A549 (cell line): ENCODE data around the gene HPCAL1. TPM values are rescaled to one million over a fixed set of nuclear protein-coding genes. Genes with fewer than 3 reads are reported as not detected.

ENCODE experiments used
- ATAC-seq, 2 experiments: fragments of 200-7000 bp in 1 of 2; fragments of >200 bp in 1 of 2; cut with Nextera tagmentation in 1 of 2; cut with Tn5 transposase in 1 of 2; 3 replicates each; pipeline versions ENCODE4 v1.8.0 to v1.9.1; 2018 to 2020; ENCODE audit warnings: mild to moderate bottlenecking in 1 of 2, moderate library complexity in 1 of 2
- CTCF ChIA-PET: fragments of 300-600 bp; sonication (Branson Sonifier 250); formaldehyde crosslinking; extraction: SDS; loops from one replicate; lab custom pipeline; 2021; ENCODE audit warnings: antibody characterized with exemption, inconsistent platforms; lab: Yijun Ruan, JAX
- POLR2A ChIA-PET: fragments of 350-600 bp; formaldehyde crosslinking; extraction: SDS; loops from one replicate; lab custom pipeline; 2021; ENCODE audit warnings: antibody characterized with exemption, inconsistent platforms; lab: Yijun Ruan, JAX
- DNase-seq, 2 experiments: peaks; one replicate each; pipeline versions ENCODE4 v3.0.0 to v3.0.0-alpha.2; 2011 to 2016; ENCODE audit warnings: low read depth in 1 of 2, low spot score in 1 of 2
- FAIRE-seq: peaks from 2 replicates; lab custom pipeline; 2011; peaks lifted over from hg19 to GRCh38; lab: Jason Lieb, UNC
- H3K27ac ChIP-seq, 2 experiments: fragments of >200 bp; sonication (Bioruptor Twin); formaldehyde crosslinking; 3 replicates each; pipeline ENCODE4 v1.5.1; 2016 to 2017
- H3K4me1 ChIP-seq: fragments of >200 bp; sonication (Bioruptor Twin); formaldehyde crosslinking; 3 replicates; pipeline ENCODE4 v1.6.1; 2016
- H3K4me2 ChIP-seq: fragments of >200 bp; sonication (Bioruptor Twin); formaldehyde crosslinking; 3 replicates; pipeline ENCODE4 v1.6.1; 2016
- H3K4me3 ChIP-seq: fragments of >200 bp; sonication (Bioruptor Twin); formaldehyde crosslinking; 3 replicates; pipeline ENCODE4 v1.5.1; 2016
- H3K9me3 ChIP-seq: fragments of >200 bp; sonication (Bioruptor Twin); formaldehyde crosslinking; 3 replicates; pipeline ENCODE4 v1.6.1; 2016
- CHD2 ChIP-seq: fragments of 150-350 bp; IDR thresholded peaks from 2 replicates; pipeline ENCODE4 v1.6.1; 2014; ENCODE audit warnings: low read length; ENCODE audit not compliant: partially characterized antibody
- CHD4 ChIP-seq: fragments of 200-600 bp; sonication (generic); IDR thresholded peaks from 2 replicates; pipeline ENCODE4 v1.6.1; 2016; ENCODE audit warnings: antibody characterized with exemption, mild to moderate bottlenecking, borderline replicate concordance
- FOSB ChIP-seq: fragments of 250-450 bp; sonication (Bioruptor Pico); IDR thresholded peaks from 2 replicates; pipeline ENCODE4 v1.5.0; 2020; ENCODE audit warnings: mild to moderate bottlenecking, moderate library complexity
- GATA3 ChIP-seq: IDR thresholded peaks from 2 replicates; pipeline ENCODE4 v1.6.1; 2012; ENCODE audit warnings: borderline replicate concordance
- HES2 ChIP-seq: fragments of >200 bp; sonication (Bioruptor Twin); formaldehyde crosslinking; IDR thresholded peaks from 2 replicates; pipeline ENCODE4 v1.6.1; 2016
- HEYL ChIP-seq: fragments of 250-450 bp; sonication (Bioruptor Pico); IDR thresholded peaks from 2 replicates; pipeline ENCODE4 v1.8.0; 2021; ENCODE audit warnings: mild to moderate bottlenecking, moderate library complexity
- HOXA7 ChIP-seq: fragments of 250-450 bp; sonication (Bioruptor Pico); IDR thresholded peaks from 2 replicates; pipeline ENCODE4 v1.5.0; 2020; ENCODE audit warnings: mild to moderate bottlenecking, moderate library complexity
- HOXB13 ChIP-seq: fragments of 250-450 bp; sonication (Bioruptor Pico); IDR thresholded peaks from 2 replicates; pipeline ENCODE4 v1.5.0; 2020; ENCODE audit warnings: low read depth, mild to moderate bottlenecking, moderate library complexity
- JUN ChIP-seq, 2 experiments: fragments of >200 bp; sonication (Bioruptor Twin); formaldehyde crosslinking; IDR thresholded peaks; 2 replicates in 1 of 2; 3 replicates in 1 of 2; pipeline ENCODE4 v1.6.1; 2016 to 2017
- JUNB ChIP-seq: fragments of >200 bp; sonication (Bioruptor Twin); formaldehyde crosslinking; IDR thresholded peaks from 2 replicates; pipeline ENCODE4 v1.6.1; 2016
- MAFK ChIP-seq: fragments of 450-650 bp; IDR thresholded peaks from 2 replicates; pipeline ENCODE4 v1.6.1; 2014; ENCODE audit not compliant: partially characterized antibody
- MAZ ChIP-seq: fragments of 150-350 bp; IDR thresholded peaks from 2 replicates; pipeline ENCODE4 v1.6.1; 2014; ENCODE audit warnings: antibody characterized with exemption, low read depth, low read length, borderline replicate concordance
- MYC ChIP-seq: IDR thresholded peaks from 2 replicates; pipeline ENCODE4 v1.6.1; 2012; ENCODE audit warnings: mild to moderate bottlenecking, inconsistent platforms, low read length, improper control_type of control experiment, borderline replicate concordance
- NFE2L2 ChIP-seq: fragments of 150-350 bp; conservative IDR thresholded peaks from 2 replicates; pipeline ENCODE4 v1.6.1; 2014; ENCODE audit warnings: low read length
- PBX3 ChIP-seq: IDR thresholded peaks from 2 replicates; pipeline ENCODE4 v1.6.1; 2012
- PHF8 ChIP-seq: fragments of 200-600 bp; sonication (generic); IDR thresholded peaks from 2 replicates; pipeline ENCODE4 v1.6.1; 2016; ENCODE audit warnings: low read depth, mild to moderate bottlenecking, antibody characterized with exemption, moderate library complexity, borderline replicate concordance
- POLR2AphosphoS2 ChIP-seq: conservative IDR thresholded peaks from 2 replicates; pipeline ENCODE4 v1.6.1; 2012; ENCODE audit warnings: low read length, improper control_type of control experiment, inconsistent platforms
- RARB ChIP-seq: fragments of 250-450 bp; sonication (Bioruptor Pico); IDR thresholded peaks from 2 replicates; pipeline ENCODE4 v1.8.0; 2021; ENCODE audit warnings: mild to moderate bottlenecking, moderate library complexity
- RNF2 ChIP-seq: fragments of 200-600 bp; sonication (generic); IDR thresholded peaks from 2 replicates; pipeline ENCODE4 v1.6.1; 2016; ENCODE audit warnings: low read depth, mild to moderate bottlenecking, antibody characterized with exemption, moderate library complexity, borderline replicate concordance
- TFCP2L1 ChIP-seq: fragments of 250-450 bp; sonication (Bioruptor Pico); IDR thresholded peaks from 2 replicates; pipeline ENCODE4 v1.5.0; 2021; ENCODE audit warnings: mild to moderate bottlenecking
- TP53 ChIP-seq: fragments of 250-450 bp; sonication (Bioruptor Pico); IDR thresholded peaks from 2 replicates; pipeline ENCODE4 v1.5.0; 2021; ENCODE audit warnings: mild to moderate bottlenecking, moderate library complexity
- ZC3H11A ChIP-seq: fragments of 450-650 bp; IDR thresholded peaks from 2 replicates; pipeline ENCODE4 v1.6.1; 2014; ENCODE audit warnings: antibody characterized with exemption, mild to moderate bottlenecking
- ZNF302 ChIP-seq: fragments of 250-450 bp; sonication (Bioruptor Pico); IDR thresholded peaks from 2 replicates; pipeline ENCODE4 v1.9.0; 2021; ENCODE audit warnings: inconsistent platforms, mild to moderate bottlenecking, moderate library complexity
- WGBS: methylation state at CpG from one replicate; pipeline ENCODE4 v1.1.6; 2017; ENCODE audit errors: missing lambda C conversion rate; 5-methylcytosine and 5-hydroxymethylcytosine counted together
- polyA plus RNA-seq, 4 experiments: library from polyadenylated mRNA; depleted of rRNA in 3 of 4; stranded (reverse); fragments of >200 nt; fragmentation: RNase III in 1 of 4; extraction: RNeasy Plus Mini Kit Qiagen cat#74134 plus additional on column Dnase treatment in 1 of 4; gene quantifications; 2 replicates in 3 of 4; 3 replicates in 1 of 4; pipeline ENCODE4 v1.2.3, GENCODE V29; 2011 to 2017
- TF ChIP-seq, protein P1 (sequence below): IDR thresholded peaks from 2 replicates; pipeline ENCODE4 v1.6.1; 2012; ENCODE audit warnings: low read depth, borderline replicate concordance
- TF ChIP-seq, protein P2 (sequence below): fragments of 250-450 bp; sonication (Bioruptor Pico); IDR thresholded peaks from 2 replicates; pipeline ENCODE4 v1.5.0; 2020; ENCODE audit warnings: low read depth, mild to moderate bottlenecking, moderate library complexity
- TF ChIP-seq, protein P3 (sequence below): fragments of >200 bp; sonication (Bioruptor Twin); formaldehyde crosslinking; IDR thresholded peaks from 3 replicates; pipeline ENCODE4 v1.5.1; 2016
- TF ChIP-seq, protein P4 (sequence below): fragments of >200 bp; sonication (Bioruptor Twin); formaldehyde crosslinking; IDR thresholded peaks from 3 replicates; pipeline ENCODE4 v1.6.1; 2016
- TF ChIP-seq, protein P5 (sequence below): fragments of 450-650 bp; IDR thresholded peaks from 2 replicates; pipeline ENCODE4 v1.6.1; 2014; ENCODE audit warnings: antibody characterized with exemption

Gene HPCAL1
- polyA plus RNA-seq, 2 of the 4 experiments (the other 2 are of a cell fraction): 44.4 to 66.4 TPM

DNA sequence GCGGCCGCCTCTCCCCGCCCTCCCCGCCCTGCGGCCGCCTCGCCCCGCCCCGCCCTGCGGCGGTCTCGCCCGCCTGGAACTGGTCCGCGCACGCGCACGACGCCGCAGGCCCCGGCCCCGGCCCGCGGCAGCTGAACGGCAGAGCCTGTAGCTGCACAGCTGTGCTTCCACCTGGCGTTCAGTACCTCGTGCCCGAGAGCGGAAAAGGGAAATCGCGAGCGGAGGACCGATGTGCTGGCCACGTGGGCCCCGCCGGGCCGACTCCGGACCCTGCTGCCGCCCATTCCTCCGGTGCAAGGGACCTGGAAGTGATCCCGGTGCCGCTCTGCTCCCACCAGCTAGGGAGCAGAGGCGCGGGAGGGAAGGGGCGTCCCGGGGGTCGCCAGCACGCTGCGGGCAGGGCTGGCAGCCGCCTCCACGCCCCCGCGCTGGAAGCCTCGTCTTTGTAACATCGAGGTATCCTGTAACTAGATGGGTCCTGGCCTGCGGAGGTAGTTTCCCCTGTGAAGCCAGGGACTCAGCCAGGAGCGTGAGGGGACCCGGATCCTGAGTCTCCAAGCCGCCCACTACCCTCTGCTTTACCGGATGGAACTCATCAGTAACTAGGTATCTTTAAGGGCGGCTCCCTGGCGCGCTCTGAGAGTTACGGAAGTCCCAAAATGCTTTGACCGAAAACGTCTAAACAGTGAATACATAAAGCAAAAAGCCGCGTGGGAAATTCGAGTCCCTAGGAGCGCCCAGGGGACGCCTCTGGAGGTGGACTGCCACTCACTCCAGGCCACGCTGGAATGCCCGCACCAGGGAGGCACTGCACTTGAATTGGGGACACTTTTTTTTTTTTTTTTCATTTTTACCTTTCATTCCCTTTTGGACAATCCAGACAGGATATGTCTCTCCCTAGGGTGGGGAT lies 146.1 kb downstream of the HPCAL1 start:
- peak overlapping the region; percentile 78 for H3K4me3 ChIP-seq
- ChIA-PET POLR2A (interaction anchor here (0.6 to 3.0 kb wide), 14 partner anchors 10 to 606 kb away, joined by 3 to 24 read pairs (median 4); partner anchors contain the start of gene TAF1B), CTCF (interaction anchor here (0.6 to 6.7 kb wide), 19 partner anchors 10 to 376 kb away, joined by 3 to 74 read pairs (median 3); no protein-coding TSS in a partner anchor)
- WGBS: 48% methylated on average over 37 of the region's 73 CpGs
- peak overlapping the region; percentile 90 to 98 for H3K27ac ChIP-seq
- peaks cover 62% of the 10 kb centered on the region for H3K4me1 ChIP-seq
- DNase-seq: peak; percentile 90 to 92
- no peaks in the 10 kb centered on the region for H3K9me3 ChIP-seq
- peak overlapping the region; percentile 92 for H3K4me2 ChIP-seq
- no peak for FAIRE-seq
- ATAC-seq: peak; percentile 55 to 58
- TF ChIP-seq HES2 (no peak), PHF8 (peak; percentile 42; the same call in 1 of the 2 replicates), TFCP2L1 (CRISPR knock-in tag) (peak; percentile 93), HOXA7 (peak; percentile 49; the same call in 1 of the 2 replicates), FOSB (CRISPR knock-in tag) (no peak), CHD4 (no peak), TP53 (CRISPR knock-in tag) (peak; percentile 69; the same call in 1 of the 2 replicates), ZC3H11A (no peak), RNF2 (peak; percentile 97), JUN (IDR thresholded peaks at IDR 0.05) (no peak), MAZ (0 out of 2 replicates have a peak, but pooled peaks have one; percentile 4), HOXB13 (CRISPR knock-in tag) (peak; percentile 97), JUNB (no peak), PBX3 (no peak), RARB (no peak), GATA3 (no peak; the same call in 1 of the 2 replicates), ZNF302 (CRISPR knock-in tag) (peak; percentile 81; the same call in 1 of the 2 replicates), POLR2AphosphoS2 (no peak), NFE2L2 (no peak), CHD2 (no peak), MYC (peak; percentile 92), MAFK (no peak), HEYL (CRISPR knock-in tag) (peak; percentile 75; the same call in 1 of the 2 replicates)
- TF ChIP-seq, protein P1, sequence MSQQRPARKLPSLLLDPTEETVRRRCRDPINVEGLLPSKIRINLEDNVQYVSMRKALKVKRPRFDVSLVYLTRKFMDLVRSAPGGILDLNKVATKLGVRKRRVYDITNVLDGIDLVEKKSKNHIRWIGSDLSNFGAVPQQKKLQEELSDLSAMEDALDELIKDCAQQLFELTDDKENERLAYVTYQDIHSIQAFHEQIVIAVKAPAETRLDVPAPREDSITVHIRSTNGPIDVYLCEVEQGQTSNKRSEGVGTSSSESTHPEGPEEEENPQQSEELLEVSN: peak; percentile 99
- TF ChIP-seq, protein P2, sequence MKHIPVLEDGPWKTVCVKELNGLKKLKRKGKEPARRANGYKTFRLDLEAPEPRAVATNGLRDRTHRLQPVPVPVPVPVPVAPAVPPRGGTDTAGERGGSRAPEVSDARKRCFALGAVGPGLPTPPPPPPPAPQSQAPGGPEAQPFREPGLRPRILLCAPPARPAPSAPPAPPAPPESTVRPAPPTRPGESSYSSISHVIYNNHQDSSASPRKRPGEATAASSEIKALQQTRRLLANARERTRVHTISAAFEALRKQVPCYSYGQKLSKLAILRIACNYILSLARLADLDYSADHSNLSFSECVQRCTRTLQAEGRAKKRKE (CRISPR knock-in tag): peak; percentile 98
- TF ChIP-seq, protein P3, sequence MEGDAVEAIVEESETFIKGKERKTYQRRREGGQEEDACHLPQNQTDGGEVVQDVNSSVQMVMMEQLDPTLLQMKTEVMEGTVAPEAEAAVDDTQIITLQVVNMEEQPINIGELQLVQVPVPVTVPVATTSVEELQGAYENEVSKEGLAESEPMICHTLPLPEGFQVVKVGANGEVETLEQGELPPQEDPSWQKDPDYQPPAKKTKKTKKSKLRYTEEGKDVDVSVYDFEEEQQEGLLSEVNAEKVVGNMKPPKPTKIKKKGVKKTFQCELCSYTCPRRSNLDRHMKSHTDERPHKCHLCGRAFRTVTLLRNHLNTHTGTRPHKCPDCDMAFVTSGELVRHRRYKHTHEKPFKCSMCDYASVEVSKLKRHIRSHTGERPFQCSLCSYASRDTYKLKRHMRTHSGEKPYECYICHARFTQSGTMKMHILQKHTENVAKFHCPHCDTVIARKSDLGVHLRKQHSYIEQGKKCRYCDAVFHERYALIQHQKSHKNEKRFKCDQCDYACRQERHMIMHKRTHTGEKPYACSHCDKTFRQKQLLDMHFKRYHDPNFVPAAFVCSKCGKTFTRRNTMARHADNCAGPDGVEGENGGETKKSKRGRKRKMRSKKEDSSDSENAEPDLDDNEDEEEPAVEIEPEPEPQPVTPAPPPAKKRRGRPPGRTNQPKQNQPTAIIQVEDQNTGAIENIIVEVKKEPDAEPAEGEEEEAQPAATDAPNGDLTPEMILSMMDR: 0 out of 3 replicates have a peak, but pooled peaks have one; percentile 27
- TF ChIP-seq, protein P4, sequence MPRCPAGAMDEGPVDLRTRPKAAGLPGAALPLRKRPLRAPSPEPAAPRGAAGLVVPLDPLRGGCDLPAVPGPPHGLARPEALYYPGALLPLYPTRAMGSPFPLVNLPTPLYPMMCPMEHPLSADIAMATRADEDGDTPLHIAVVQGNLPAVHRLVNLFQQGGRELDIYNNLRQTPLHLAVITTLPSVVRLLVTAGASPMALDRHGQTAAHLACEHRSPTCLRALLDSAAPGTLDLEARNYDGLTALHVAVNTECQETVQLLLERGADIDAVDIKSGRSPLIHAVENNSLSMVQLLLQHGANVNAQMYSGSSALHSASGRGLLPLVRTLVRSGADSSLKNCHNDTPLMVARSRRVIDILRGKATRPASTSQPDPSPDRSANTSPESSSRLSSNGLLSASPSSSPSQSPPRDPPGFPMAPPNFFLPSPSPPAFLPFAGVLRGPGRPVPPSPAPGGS: no peak
- TF ChIP-seq, protein P5, sequence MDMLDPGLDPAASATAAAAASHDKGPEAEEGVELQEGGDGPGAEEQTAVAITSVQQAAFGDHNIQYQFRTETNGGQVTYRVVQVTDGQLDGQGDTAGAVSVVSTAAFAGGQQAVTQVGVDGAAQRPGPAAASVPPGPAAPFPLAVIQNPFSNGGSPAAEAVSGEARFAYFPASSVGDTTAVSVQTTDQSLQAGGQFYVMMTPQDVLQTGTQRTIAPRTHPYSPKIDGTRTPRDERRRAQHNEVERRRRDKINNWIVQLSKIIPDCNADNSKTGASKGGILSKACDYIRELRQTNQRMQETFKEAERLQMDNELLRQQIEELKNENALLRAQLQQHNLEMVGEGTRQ: peak; percentile 81
